Esophagus squamous epithelium (tissue), 5 donors: ENCODE results near the gene R3HDM4. TPM values are rescaled to one million over a fixed set of nuclear protein-coding genes. Genes with fewer than 3 reads are reported as not detected.

Experiments
- DNase-seq: peaks from one replicate; lab custom pipeline; 2025; lab: John Stamatoyannopoulos, UW
- H3K27ac ChIP-seq, 4 donors: fragments of 200-600 bp; sonication (generic); one replicate each; pipeline ENCODE4 v1.5.1; 2016 to 2019; ENCODE audit warnings: mild to moderate bottlenecking in 1 of 4
- H3K27me3 ChIP-seq, 4 donors: fragments of 200-600 bp; sonication (generic); 1 replicate in 3 of 4; 2 replicates in 1 of 4; pipeline versions ENCODE4 v1.5.1 to v1.6.0; 2017 to 2021; ENCODE audit warnings: antibody characterized with exemption in 1 of 4
- H3K36me3 ChIP-seq, 3 donors: fragments of 200-600 bp; sonication (generic); one replicate each; pipeline ENCODE4 v1.5.1; 2016 to 2019
- H3K4me1 ChIP-seq, 3 donors: fragments of 200-600 bp; sonication (generic); one replicate each; pipeline ENCODE4 v1.5.1; 2017 to 2019
- H3K4me3 ChIP-seq, 4 donors: fragments of 200-600 bp; sonication (generic); 1 replicate in 3 of 4; 2 replicates in 1 of 4; pipeline ENCODE4 v1.5.1; 2016 to 2019; ENCODE audit warnings: mild to moderate bottlenecking in 2 of 4, moderate library complexity in 1 of 4
- H3K9me3 ChIP-seq, 3 donors: fragments of 200-600 bp; sonication (generic); one replicate each; pipeline ENCODE4 v1.5.1; 2016 to 2019
- POLR2A ChIP-seq, 4 donors: fragments of 450-650 bp; IDR thresholded peaks; one replicate each; pipeline ENCODE4 v1.6.1; 2017; ENCODE audit warnings: antibody characterized with exemption in 4 of 4, mild to moderate bottlenecking in 4 of 4, moderate library complexity in 3 of 4
- WGBS, 2 donors: methylation state at CpG; one replicate each; pipeline ENCODE4 v1.1.5; 2018; 5-methylcytosine and 5-hydroxymethylcytosine counted together
- intact Hi-C: fragments of 100-400 bp; cut with DNase I; formaldehyde crosslinking; loops from one replicate; pipeline ENCODE4 v1.15.0; 2022
- total RNA-seq, 4 donors: library from RNA; depleted of rRNA; stranded (reverse); fragments of >200 nt; gene quantifications; one replicate each; pipeline ENCODE4 v1.1.0, GENCODE V29; 2016
- TF ChIP-seq, protein P1 (sequence below), 6 experiments: fragments of 450-650 bp in 4 of 6; fragments of 200-600 bp in 2 of 6; sonication (generic) in 2 of 6; IDR thresholded peaks; one replicate each; pipeline ENCODE4 v1.5.1; 2016 to 2019; ENCODE audit warnings: antibody characterized with exemption in 6 of 6, mild to moderate bottlenecking in 4 of 6, moderate library complexity in 4 of 6
- donor health status: DM: yes; HTN: yes; CAD: no.

R3HDM4 gene
- total RNA-seq = 10 to 100 TPM; 42.9 to 83.7 (median 62.4) TPM

DNA sequence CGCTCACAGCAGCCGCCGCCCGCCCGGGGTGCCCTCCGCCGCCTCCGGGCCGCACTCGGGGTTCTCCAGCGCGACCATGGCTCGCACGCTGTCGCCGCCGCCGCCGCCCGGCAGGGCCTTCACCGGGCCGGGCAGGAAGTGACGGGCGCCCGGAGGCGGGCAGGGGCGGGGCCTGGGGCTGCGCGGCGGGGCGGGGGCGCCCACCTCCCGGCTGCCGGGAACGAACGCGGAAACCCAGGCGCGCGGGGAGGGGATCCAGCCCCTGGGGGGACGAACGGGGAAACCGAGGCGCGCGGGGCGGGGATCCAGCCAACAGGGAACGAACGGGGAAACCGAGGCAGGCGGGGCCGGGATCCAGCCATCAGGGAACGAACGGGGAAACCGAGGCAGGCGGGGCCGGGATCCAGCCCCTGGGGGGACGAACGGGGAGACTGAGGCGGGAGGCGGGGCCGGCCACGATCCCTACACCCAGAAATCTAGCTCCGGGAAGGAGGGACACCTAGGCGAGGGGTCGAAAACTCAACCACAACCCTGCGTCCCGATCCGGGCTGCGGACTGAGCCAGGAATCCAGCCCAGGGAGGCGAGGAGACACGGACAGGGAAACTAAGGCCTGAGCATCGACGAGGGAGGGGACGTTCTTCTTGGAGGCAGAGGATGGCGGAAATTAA lies at the start of gene R3HDM4:
Gene R3HDM4 (minus strand): TSS at position 140 of the 669 bp plus-strand sequence. CDS start 62 bp downstream, at position 78.
- Histone ChIP-seq H3K9me3 (no peaks in the 10 kb centered on the region), H3K4me1 (peaks cover 35 to 66% (median 43%) of the 10 kb centered on the region in 3 donors)

DNA sequence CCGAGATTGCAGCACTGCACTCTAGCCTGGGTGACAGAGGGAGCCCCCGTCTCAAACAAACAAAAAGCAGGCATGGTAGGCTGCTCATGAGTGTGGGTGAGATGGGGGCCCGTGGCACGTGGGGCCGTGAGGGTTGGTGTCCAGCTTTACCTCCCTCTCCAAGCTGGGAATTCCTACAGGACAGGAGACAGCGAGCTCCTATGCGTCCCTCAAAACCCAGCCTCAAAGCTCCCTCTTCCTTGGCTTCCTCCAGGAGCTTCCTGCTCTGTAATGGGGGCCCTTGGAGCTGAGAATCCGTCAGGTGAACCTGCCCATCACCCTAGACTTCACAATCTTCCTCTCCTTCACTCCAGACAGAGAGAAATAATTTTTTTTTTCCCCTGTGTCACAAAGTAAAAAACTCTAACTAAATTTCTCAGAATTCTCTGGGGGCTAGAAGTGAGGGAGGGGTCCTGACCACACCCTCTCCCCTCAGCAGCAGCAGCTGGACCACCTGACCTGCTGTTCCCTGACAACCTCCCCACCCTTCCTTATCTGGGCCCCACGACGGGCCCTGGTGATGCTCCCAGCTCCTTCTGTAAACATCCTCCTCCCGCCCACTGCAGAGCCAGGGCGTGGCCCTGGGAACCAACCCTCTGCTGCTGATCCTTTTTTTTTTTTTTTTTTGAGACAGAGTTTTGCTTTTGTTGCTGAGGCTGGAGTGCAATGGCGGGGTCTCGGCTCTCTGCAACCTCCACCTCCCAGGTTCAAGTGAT lies 49.0 kb upstream of the R3HDM4 start:
- H3K27ac ChIP-seq = no peak overlapping the region

More for the DNA sequence above, at the start of gene R3HDM4:
- DNase-seq = no peak
- WGBS, 2 donors = 0 to 1% methylated on average over 5 to 25 of the region's 76 CpGs
- TF ChIP-seq POLR2A (IDR thresholded peaks at IDR 0.05) = peak in 2 of 4 donors; percentile 28 to 79
- TF ChIP-seq, protein P1, sequence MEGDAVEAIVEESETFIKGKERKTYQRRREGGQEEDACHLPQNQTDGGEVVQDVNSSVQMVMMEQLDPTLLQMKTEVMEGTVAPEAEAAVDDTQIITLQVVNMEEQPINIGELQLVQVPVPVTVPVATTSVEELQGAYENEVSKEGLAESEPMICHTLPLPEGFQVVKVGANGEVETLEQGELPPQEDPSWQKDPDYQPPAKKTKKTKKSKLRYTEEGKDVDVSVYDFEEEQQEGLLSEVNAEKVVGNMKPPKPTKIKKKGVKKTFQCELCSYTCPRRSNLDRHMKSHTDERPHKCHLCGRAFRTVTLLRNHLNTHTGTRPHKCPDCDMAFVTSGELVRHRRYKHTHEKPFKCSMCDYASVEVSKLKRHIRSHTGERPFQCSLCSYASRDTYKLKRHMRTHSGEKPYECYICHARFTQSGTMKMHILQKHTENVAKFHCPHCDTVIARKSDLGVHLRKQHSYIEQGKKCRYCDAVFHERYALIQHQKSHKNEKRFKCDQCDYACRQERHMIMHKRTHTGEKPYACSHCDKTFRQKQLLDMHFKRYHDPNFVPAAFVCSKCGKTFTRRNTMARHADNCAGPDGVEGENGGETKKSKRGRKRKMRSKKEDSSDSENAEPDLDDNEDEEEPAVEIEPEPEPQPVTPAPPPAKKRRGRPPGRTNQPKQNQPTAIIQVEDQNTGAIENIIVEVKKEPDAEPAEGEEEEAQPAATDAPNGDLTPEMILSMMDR (IDR thresholded peaks at IDR 0.05) = no peak
- Histone ChIP-seq H3K27me3 (peaks cover 10 to 24% (median 14%) of the 10 kb centered on the region in 4 donors), H3K4me3 (peak within 1 kb of the TSS; percentile 66 to 97 (median 86)), H3K36me3 (no peaks in the 10 kb centered on the region), H3K27ac (peak within 1 kb of the TSS; percentile 96 to 99 (median 98))
- intact Hi-C loops = no loop called here

DNA sequence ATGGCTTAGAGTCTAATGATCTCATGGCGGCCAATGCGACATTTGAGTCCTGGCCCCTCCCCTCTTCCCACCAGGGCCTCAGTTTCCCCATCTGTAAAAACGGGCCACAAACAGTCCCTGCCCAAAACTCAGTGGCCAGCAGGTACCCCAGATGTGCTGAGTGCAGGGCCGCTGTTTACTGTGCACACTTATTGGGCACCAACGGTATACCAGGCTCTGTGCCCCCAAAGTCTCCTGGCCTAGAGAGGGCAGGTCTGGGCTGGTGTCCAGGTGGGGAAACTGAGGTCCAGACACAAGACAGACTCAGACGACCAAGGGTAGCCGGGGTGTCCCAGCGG lies 47.6 kb upstream of the R3HDM4 start:
- DNase-seq = no peak
- Histone ChIP-seq H3K4me3 (no peak overlapping the region), H3K4me1 (peaks cover 0 to 16% (median 0%) of the 10 kb centered on the region in 3 donors), H3K27me3 (no peaks in the 10 kb centered on the region), H3K27ac (no peak overlapping the region), H3K36me3 (peaks cover 4 to 30% (median 6%) of the 10 kb centered on the region in 3 donors), H3K9me3 (no peaks in the 10 kb centered on the region)
- WGBS, 2 donors = 63% methylated on average over 4 of the region's 8 CpGs; no CpG with 5 or more reads in 1 of the 2 donors
- intact Hi-C loops = no loop called here
- no peak for TF ChIP-seq POLR2A (IDR thresholded peaks at IDR 0.05)
- TF ChIP-seq, protein P1 (IDR thresholded peaks at IDR 0.05) = no peak

More for the DNA sequence above, 49.0 kb upstream of the R3HDM4 start:
- peaks cover 0 to 10% (median 0%) of the 10 kb centered on the region in 3 donors for H3K4me1 ChIP-seq
- H3K27me3 ChIP-seq = no peaks in the 10 kb centered on the region
- TF ChIP-seq POLR2A (IDR thresholded peaks at IDR 0.05) = no peak
- TF ChIP-seq, protein P1 (IDR thresholded peaks at IDR 0.05) = no peak
- no peak for DNase-seq
- H3K36me3 ChIP-seq = peaks cover 4 to 43% (median 6%) of the 10 kb centered on the region in 3 donors
- intact Hi-C loops = no loop called here
- 59 to 71% methylated on average over 13 of the region's 14 CpGs for WGBS, 2 donors
- no peaks in the 10 kb centered on the region for H3K9me3 ChIP-seq
- H3K4me3 ChIP-seq = no peak overlapping the region

DNA sequence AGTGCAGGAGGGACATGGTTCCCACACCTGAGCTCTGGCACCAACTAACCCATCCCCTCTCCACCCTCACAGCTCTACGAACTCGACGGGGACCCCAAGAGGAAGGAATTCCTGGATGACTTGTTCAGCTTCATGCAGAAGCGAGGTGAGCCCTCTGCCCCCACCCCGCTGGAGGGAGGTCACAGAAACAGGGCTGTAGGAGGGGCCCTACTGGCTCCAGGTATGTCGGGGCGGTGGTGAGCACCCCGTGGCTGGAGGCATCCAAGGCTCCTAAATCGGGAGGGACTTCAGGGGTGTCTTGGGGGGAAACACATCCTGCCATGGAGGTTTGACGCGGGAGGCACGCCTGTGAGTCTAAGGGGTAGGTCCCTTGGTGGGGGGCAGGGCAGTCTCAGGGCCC lies 47.0 kb upstream of the R3HDM4 start:
- H3K4me3 ChIP-seq = no peak overlapping the region
- intact Hi-C loops = no loop called here
- peaks cover 0 to 16% (median 0%) of the 10 kb centered on the region in 3 donors for H3K4me1 ChIP-seq
- no peak overlapping the region for H3K27ac ChIP-seq
- no peak for DNase-seq
- WGBS, 2 donors = 65% methylated on average over 4 to 11 of the region's 12 CpGs
- H3K27me3 ChIP-seq = no peaks in the 10 kb centered on the region
- H3K9me3 ChIP-seq = no peaks in the 10 kb centered on the region
- TF ChIP-seq, protein P1 (IDR thresholded peaks at IDR 0.05) = no peak
- TF ChIP-seq POLR2A (IDR thresholded peaks at IDR 0.05) = no peak
- peaks cover under 1 to 24% (median 6%) of the 10 kb centered on the region in 3 donors for H3K36me3 ChIP-seq
